HepG2 (cell line): ENCODE data around the gene ZNRD2. TPM values are rescaled to one million over a fixed set of nuclear protein-coding genes. Genes with fewer than 3 reads are reported as not detected.

Experiments
- CCAR2 ChIP-seq: fragments of 200-400 bp; formaldehyde crosslinking; optimal IDR thresholded peaks from 2 replicates; pipeline ENCODE3; 2018; ENCODE audit warnings: low read depth, mild to moderate bottlenecking, low read length, moderate library complexity
- GLMP ChIP-seq: sonication (generic); formaldehyde crosslinking; IDR thresholded peaks from 2 replicates; pipeline ENCODE4 v1.9.0; 2021; ENCODE audit warnings: missing genetic modification reagents, mild to moderate bottlenecking, borderline replicate concordance
- IKZF1 ChIP-seq: fragments of 450-650 bp; IDR thresholded peaks from 2 replicates; pipeline ENCODE4 v1.7.1; 2016
- KAT7 ChIP-seq: IDR thresholded peaks from 2 replicates; pipeline ENCODE4 v1.6.1; 2018; ENCODE audit warnings: borderline replicate concordance, missing compliant biosample characterization
- KLF16 ChIP-seq, 2 experiments: sonication (generic) in 1 of 2; formaldehyde crosslinking in 1 of 2; IDR thresholded peaks; 2 replicates each; pipeline versions ENCODE4 v1.6.1 to v1.8.0; 2016 to 2023; ENCODE audit warnings: missing genetic modification reagents in 2 of 2, missing compliant biosample characterization in 1 of 2
- KLF9 ChIP-seq: IDR thresholded peaks from 2 replicates; pipeline ENCODE4 v1.6.1; 2016; ENCODE audit warnings: low read depth
- SIN3A ChIP-seq: IDR thresholded peaks from 2 replicates; pipeline ENCODE4 v1.6.1; 2011; ENCODE audit warnings: low read depth, mild to moderate bottlenecking, control low read depth, low read length, borderline replicate concordance
- ZNF282 ChIP-seq: fragments of 450-650 bp; IDR thresholded peaks from 2 replicates; pipeline ENCODE4 v1.6.1; 2018; ENCODE audit not compliant: partially characterized antibody
- ZNF407 ChIP-seq: sonication (generic); formaldehyde crosslinking; IDR thresholded peaks from one replicate; pipeline ENCODE4 v1.5.1; 2020; ENCODE audit warnings: mild to moderate bottlenecking, missing genetic modification reagents; ENCODE audit errors: not compliant biosample characterization
- ZUFSP ChIP-seq: sonication (generic); formaldehyde crosslinking; IDR thresholded peaks from 2 replicates; pipeline ENCODE4 v1.9.0; 2021; ENCODE audit warnings: missing genetic modification reagents, mild to moderate bottlenecking, borderline replicate concordance
- polyA plus RNA-seq, 8 experiments: library from polyadenylated mRNA; depleted of rRNA in 3 of 8; stranded (reverse) in 7 of 8; unstranded in 1 of 8; fragments of >200 nt; fragmentation: Illumina TruSeq in 4 of 8; extraction: Trizol in 4 of 8; gene quantifications; 2 replicates each; pipeline versions ENCODE4 v1.2.1 to v1.2.3, GENCODE V29; 2011 to 2016; ENCODE audit warnings: low read depth in 4 of 8, missing spikeins in 1 of 8, mixed read lengths in 1 of 8; ENCODE audit not compliant: insufficient read depth in 1 of 8
- total RNA-seq, 5 experiments: library from RNA; depleted of rRNA; stranded (reverse); fragments of >200 nt; fragmentation: Illumina TruSeq; extraction: Trizol; gene quantifications; 2 replicates each; pipeline ENCODE4 v1.2.3, GENCODE V29; 2016; ENCODE audit warnings: low read depth in 1 of 5
- TF ChIP-seq, protein P1 (sequence below): sonication (generic); formaldehyde crosslinking; IDR thresholded peaks from 2 replicates; pipeline ENCODE4 v1.4.0; 2020; ENCODE audit warnings: missing genetic modification reagents

ZNRD2 gene
- total and polyA plus RNA-seq, 2 of the 13 experiments (the other 11 are each of a cell fraction or from before 2014, with no cell fraction given) = 29.2 to 34.0 TPM

GRCh38 chr11:65524741-65525545 is 45.3 kb upstream of the ZNRD2 start, which contains the start of gene SCYL1 (continued):
- TF ChIP-seq, protein P1, sequence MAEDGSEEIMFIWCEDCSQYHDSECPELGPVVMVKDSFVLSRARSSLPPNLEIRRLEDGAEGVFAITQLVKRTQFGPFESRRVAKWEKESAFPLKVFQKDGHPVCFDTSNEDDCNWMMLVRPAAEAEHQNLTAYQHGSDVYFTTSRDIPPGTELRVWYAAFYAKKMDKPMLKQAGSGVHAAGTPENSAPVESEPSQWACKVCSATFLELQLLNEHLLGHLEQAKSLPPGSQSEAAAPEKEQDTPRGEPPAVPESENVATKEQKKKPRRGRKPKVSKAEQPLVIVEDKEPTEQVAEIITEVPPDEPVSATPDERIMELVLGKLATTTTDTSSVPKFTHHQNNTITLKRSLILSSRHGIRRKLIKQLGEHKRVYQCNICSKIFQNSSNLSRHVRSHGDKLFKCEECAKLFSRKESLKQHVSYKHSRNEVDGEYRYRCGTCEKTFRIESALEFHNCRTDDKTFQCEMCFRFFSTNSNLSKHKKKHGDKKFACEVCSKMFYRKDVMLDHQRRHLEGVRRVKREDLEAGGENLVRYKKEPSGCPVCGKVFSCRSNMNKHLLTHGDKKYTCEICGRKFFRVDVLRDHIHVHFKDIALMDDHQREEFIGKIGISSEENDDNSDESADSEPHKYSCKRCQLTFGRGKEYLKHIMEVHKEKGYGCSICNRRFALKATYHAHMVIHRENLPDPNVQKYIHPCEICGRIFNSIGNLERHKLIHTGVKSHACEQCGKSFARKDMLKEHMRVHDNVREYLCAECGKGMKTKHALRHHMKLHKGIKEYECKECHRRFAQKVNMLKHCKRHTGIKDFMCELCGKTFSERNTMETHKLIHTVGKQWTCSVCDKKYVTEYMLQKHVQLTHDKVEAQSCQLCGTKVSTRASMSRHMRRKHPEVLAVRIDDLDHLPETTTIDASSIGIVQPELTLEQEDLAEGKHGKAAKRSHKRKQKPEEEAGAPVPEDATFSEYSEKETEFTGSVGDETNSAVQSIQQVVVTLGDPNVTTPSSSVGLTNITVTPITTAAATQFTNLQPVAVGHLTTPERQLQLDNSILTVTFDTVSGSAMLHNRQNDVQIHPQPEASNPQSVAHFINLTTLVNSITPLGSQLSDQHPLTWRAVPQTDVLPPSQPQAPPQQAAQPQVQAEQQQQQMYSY (CRISPR knock-in tag) = peak; percentile 93
- TF ChIP-seq CCAR2 (no peak), ZUFSP (CRISPR knock-in tag) (no peak), GLMP (CRISPR knock-in tag) (no peak), ZNF407 (peak; percentile 65), SIN3A (no peak), KAT7 (CRISPR knock-in tag) (peak; percentile 68; the same call in 1 of the 2 replicates), KLF9 (CRISPR knock-in tag) (no peak), IKZF1 (no peak), KLF16 (CRISPR knock-in tag; IDR thresholded peaks at IDR 0.05) (peak in 1 of 2 experiments; percentile 58; a peak in 1 of 4 replicates), ZNF282 (no peak)
